Fibroblast of pulmonary artery (primary cell): ENCODE data around the gene LHPP.

Source experiments
- DNase-seq: peaks from one replicate; pipeline ENCODE4 v3.0.0-alpha.2; 2010; ENCODE audit warnings: low read depth
- H3K4me3 ChIP-seq: replicated peaks from 2 replicates; pipeline ENCODE4 v1.5.1; 2011; ENCODE audit warnings: low read depth, mild to moderate bottlenecking, control low read depth, low read length, moderate library complexity
- TF ChIP-seq, protein P1 (sequence below): IDR thresholded peaks from 2 replicates; pipeline ENCODE4 v1.5.1; 2011; ENCODE audit warnings: mild to moderate bottlenecking, control low read depth, low read length, inconsistent platforms; ENCODE audit errors: missing control alignments

Gene LHPP

DNA sequence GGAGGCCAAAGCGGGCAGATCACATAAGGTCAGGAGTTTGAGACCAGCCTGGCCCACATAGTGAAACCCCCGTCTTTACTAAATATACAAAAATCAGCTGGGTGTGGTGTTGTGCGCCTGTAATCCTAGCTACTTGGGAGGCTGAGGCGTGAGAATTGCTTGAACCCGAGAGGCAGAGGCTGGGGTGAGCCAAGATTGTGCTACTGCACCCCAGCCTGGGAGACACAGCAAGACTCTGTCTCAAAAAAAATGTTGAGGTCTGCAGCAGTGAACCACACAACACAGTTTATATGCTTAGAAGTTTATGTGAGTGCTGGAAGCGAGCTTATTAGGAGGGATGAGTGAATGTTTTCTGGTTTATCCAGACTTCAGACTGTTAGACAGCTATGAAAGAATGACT lies 10.4 kb downstream of the LHPP start:
- TF ChIP-seq, protein P1, sequence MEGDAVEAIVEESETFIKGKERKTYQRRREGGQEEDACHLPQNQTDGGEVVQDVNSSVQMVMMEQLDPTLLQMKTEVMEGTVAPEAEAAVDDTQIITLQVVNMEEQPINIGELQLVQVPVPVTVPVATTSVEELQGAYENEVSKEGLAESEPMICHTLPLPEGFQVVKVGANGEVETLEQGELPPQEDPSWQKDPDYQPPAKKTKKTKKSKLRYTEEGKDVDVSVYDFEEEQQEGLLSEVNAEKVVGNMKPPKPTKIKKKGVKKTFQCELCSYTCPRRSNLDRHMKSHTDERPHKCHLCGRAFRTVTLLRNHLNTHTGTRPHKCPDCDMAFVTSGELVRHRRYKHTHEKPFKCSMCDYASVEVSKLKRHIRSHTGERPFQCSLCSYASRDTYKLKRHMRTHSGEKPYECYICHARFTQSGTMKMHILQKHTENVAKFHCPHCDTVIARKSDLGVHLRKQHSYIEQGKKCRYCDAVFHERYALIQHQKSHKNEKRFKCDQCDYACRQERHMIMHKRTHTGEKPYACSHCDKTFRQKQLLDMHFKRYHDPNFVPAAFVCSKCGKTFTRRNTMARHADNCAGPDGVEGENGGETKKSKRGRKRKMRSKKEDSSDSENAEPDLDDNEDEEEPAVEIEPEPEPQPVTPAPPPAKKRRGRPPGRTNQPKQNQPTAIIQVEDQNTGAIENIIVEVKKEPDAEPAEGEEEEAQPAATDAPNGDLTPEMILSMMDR: no peak
- no peak overlapping the region for H3K4me3 ChIP-seq
- DNase-seq: no peak

DNA sequence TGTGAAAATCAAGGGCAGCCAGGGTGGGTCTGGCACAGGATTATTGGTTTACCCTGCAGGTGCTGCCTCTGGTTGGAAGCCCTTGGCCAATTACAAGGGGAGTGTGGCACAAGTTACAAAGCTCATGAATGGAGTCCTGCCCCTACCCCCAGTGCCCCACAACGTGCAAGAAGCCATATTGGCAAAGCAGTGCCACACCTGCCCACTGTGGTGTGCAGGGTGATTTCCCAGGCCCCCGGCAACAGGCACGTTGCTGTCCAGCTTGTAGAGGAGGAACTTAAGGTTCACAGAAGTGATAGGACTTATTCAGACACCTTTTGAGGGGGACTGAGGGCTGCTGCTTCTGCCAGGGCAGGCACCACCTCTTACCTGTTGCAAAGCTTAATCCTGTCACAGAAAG lies 11.4 kb downstream of the LHPP start:
- DNase-seq: no peak
- TF ChIP-seq, protein P1: no peak
- no peak overlapping the region for H3K4me3 ChIP-seq

DNA sequence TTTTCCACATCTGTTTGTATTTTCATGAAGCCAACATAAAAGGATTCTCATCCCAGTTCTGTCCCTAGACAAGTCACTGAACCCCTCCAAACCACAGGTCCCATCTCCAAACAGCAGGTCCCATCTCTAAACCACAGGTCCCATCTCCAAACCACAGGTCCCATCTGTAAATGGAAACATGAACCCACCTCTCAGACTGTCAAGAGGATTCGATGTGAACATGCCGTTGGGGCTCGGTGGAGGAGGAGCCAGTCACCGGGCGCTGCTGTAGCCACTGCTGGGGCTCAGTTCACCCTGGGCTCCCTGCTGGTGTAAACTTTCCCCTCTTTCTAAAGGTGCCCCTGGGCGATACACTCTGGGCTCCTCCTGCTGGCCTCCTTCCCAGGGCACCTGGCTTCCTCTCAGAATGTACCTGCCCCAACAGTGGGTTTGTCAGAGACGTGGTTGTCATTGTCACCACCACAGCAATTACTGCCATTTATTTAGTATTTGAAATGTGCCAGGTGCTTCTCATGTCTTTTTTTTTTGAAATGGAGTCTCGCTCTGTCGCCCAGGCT lies 13.0 kb downstream of the LHPP start:
- no peak for DNase-seq
- TF ChIP-seq, protein P1: no peak
- H3K4me3 ChIP-seq: no peak overlapping the region

DNA sequence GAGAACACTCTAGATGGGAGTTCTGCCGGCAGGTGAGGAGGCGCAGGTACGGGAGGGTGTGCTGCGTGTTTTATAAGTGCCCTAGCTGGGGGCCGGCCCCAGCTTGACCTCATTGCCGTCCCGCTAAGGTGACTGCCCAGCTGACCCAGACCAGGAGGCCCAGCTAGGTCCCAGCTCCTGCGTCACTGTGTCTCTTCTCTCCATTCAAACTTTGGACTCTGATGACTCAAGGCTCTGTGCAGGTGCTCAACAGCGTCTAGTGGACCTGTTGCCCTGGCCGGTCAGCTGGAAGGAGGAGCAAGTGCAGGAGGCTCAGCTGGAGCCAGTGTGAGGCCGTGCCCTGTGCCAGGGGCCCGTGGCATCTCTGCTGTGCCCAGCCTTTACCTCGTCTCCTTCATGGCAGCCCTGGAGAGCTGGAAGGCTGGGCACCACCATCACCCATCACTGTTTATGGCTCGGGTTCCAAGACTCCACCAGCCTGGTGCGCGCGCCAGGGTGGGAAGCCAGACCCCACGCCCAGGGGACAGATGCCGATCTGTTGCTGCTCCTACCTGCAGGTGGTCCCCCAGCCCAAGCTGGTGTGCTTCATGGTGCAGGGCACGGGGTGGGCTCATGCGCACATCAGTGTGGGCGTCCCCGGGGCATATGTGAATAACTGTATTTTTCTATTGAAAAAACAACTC lies 14.6 kb downstream of the LHPP start:
- DNase-seq: no peak
- TF ChIP-seq, protein P1: no peak
- no peak overlapping the region for H3K4me3 ChIP-seq

DNA sequence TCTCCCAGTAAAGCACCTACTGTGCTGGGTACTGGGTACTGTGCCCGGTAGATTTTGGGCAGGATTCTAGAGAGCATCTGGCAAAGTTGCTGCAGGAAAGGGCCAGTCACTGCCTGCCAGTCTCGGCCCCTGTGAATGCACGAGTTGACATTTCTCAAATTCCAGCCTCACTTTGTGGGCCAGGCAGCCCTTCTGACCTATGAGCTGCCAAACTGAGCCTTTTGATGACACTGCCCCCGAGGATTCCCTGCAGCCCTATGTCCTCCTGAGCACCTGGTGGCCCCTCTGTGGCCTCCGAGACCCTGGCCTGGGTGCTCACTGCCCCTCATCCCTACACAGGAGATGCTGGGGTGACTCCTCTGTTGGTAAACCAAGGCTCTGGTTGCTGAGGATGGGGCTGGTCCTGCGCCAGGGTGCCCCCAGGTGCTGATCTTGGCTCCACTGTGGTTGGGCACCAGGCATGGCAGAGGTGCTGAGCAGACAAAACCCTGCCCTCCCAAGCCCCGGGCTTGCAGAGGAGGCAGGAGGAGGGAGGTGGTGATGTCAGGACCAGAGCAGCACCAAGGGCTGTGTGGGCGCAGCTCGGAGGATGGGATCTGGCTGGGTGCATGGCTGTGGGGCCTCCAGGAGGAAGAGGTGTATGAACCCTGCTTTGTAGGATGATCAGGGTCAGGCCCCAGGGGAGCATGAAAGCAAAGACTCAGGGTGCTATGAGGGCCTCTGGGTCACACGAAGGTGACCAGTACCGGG lies 16.2 kb downstream of the LHPP start:
- TF ChIP-seq, protein P1: no peak
- H3K4me3 ChIP-seq: no peak overlapping the region
- DNase-seq: no peak

DNA sequence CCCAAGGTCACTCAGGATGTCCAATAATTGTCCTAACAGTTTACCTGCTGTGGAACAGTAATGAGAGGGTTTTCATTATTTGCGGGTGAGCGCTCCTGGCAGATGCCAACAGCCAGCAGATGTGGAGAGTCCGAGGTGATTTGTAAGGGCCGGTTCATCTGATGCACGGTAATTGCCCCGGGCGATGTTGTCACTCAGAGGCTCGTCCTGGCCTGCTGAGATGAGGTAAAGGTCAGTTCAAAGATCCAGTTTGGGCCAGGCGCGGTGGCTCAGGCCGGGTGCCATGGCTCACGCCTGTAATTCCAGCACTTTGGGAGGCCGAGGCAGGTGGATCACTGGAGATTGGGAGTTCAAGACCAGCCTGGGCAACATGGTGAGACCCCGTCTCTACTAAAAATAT lies 16.9 kb downstream of the LHPP start:
- H3K4me3 ChIP-seq: no peak overlapping the region
- TF ChIP-seq, protein P1: no peak
- DNase-seq: no peak
